ENCODE data around the gene ATP1B3. TPM values are rescaled to one million over a fixed set of nuclear protein-coding genes. Genes with fewer than 3 reads are reported as not detected.
"Not testable (repeated sequence)": the region's sequence is repeated elsewhere in the genome, so short reads cannot be mapped to it uniquely, and the experiment has no call there.

The ATP1B3 gene
- total RNA-seq, 2 donors from 2014 or later: 231 to 374 TPM

GRCh38 chr3:141877911-141878310 lies 1.5 kb downstream of the ATP1B3 start:
- Histone ChIP-seq H3K27me3 (no peaks in the 10 kb centered on the region), H3K9ac (ENCODE audit: low read depth in 2 of 2, low read length in 2 of 2) (peak overlapping the region in 1 of 2 donors; percentile 89), H3K4me3 (peak overlapping the region; percentile 94), H3K9me3 (no peaks in the 10 kb centered on the region), H3K4me1 (peaks cover 8% of the 10 kb centered on the region), H3K27ac (peak overlapping the region; percentile 99), H3K36me3 (no peaks in the 10 kb centered on the region)
- TF ChIP-seq, protein P1, sequence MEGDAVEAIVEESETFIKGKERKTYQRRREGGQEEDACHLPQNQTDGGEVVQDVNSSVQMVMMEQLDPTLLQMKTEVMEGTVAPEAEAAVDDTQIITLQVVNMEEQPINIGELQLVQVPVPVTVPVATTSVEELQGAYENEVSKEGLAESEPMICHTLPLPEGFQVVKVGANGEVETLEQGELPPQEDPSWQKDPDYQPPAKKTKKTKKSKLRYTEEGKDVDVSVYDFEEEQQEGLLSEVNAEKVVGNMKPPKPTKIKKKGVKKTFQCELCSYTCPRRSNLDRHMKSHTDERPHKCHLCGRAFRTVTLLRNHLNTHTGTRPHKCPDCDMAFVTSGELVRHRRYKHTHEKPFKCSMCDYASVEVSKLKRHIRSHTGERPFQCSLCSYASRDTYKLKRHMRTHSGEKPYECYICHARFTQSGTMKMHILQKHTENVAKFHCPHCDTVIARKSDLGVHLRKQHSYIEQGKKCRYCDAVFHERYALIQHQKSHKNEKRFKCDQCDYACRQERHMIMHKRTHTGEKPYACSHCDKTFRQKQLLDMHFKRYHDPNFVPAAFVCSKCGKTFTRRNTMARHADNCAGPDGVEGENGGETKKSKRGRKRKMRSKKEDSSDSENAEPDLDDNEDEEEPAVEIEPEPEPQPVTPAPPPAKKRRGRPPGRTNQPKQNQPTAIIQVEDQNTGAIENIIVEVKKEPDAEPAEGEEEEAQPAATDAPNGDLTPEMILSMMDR (IDR thresholded peaks at IDR 0.05): no peak
- intact Hi-C loops (cut with DNase I): no loop called here
- DNase-seq: peak; percentile 24

DNA sequence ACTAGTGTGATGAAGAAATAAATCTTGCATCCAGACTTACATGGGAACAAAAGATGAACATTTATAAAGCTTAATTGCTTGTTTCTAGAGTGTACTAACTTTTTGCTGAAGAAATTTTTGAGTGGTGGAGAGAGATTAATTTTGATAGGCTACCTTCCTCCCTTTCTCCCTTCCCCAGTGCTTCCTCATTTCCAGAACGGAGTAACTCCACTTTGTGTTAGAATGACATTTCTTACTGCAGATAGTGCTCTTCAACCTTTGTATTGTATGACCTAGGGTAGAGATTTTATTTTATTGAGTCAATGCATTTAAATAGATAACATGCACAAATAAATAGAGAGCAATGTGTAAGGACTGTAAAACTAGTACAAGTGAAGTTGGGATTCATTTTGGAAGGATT lies 1.9 kb downstream of the ATP1B3 start:
- Histone ChIP-seq H3K27ac (peak overlapping the region; percentile 99), H3K9me3 (no peaks in the 10 kb centered on the region), H3K9ac (ENCODE audit: low read depth in 2 of 2, low read length in 2 of 2) (peak overlapping the region in 1 of 2 donors; percentile 89), H3K4me1 (peaks cover 8% of the 10 kb centered on the region), H3K4me3 (peak overlapping the region; percentile 94), H3K27me3 (no peaks in the 10 kb centered on the region), H3K36me3 (no peaks in the 10 kb centered on the region)
- intact Hi-C loops (cut with DNase I): no loop called here
- no peak for DNase-seq
- TF ChIP-seq, protein P1 (IDR thresholded peaks at IDR 0.05): no peak

GRCh38 chr3:141878817-141879216 lies 2.4 kb downstream of the ATP1B3 start:
- H3K27me3 ChIP-seq: no peaks in the 10 kb centered on the region
- H3K36me3 ChIP-seq: no peaks in the 10 kb centered on the region
- H3K4me1 ChIP-seq: peaks cover 8% of the 10 kb centered on the region
- TF ChIP-seq, protein P1 (IDR thresholded peaks at IDR 0.05): no peak
- intact Hi-C loops (cut with DNase I): no loop called here
- DNase-seq: peak; percentile 28
- H3K9ac ChIP-seq (ENCODE audit: low read depth in 2 of 2, low read length in 2 of 2): peak overlapping the region in 1 of 2 donors; percentile 89
- H3K27ac ChIP-seq: peak overlapping the region; percentile 99
- peak overlapping the region; percentile 94 for H3K4me3 ChIP-seq
- no peaks in the 10 kb centered on the region for H3K9me3 ChIP-seq

DNA sequence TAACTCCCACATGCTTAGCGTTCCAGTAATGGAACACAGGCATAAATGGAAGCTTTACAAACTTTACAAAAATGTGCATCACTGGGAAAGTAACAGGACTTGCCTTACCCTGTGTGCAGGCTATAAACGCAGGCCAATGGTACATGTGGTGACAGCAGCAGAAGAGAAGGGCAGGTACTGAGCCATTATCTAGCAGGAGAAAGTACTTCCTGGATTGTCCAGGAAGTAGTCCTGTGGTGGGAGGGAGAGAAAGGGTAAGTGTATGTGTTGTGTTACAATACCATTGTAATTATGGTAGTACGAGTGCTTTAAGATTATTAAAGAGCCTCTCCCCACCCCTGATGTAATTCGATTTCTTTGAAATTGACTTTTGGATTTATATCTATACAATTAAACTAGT lies 5.3 kb downstream of the ATP1B3 start:
- Histone ChIP-seq H3K9me3 (no peaks in the 10 kb centered on the region), H3K9ac (ENCODE audit: low read depth in 2 of 2, low read length in 2 of 2) (no peak overlapping the region), H3K27me3 (no peaks in the 10 kb centered on the region), H3K4me1 (peaks cover 8% of the 10 kb centered on the region), H3K36me3 (no peaks in the 10 kb centered on the region), H3K27ac (no peak overlapping the region), H3K4me3 (no peak overlapping the region)
- intact Hi-C loops (cut with DNase I): no loop called here
- peak; percentile 45 for DNase-seq
- TF ChIP-seq, protein P1 (IDR thresholded peaks at IDR 0.05): no peak

DNA sequence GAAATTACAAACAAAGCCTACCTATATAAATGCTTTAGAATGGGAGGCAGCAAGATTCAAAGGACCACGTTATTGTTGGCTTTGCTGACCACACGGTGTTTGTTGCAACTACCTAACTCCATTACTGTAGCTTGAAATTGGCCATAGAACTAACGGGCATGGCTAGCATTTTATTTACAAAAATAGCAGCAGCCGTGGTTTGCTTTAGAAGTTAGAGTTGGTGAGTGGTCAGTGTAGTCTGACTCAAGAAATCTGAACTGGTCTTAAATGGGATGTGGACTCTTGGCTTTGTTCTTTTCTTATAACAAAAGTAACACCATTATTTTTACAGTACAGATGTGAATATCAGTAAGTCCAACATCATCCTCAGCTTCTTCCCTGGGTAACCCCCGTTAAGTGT lies 10.6 kb downstream of the ATP1B3 start:
- intact Hi-C loops (cut with DNase I): no loop called here
- TF ChIP-seq, protein P1 (IDR thresholded peaks at IDR 0.05): no peak
- Histone ChIP-seq H3K4me1 (no peaks in the 10 kb centered on the region), H3K9ac (ENCODE audit: low read depth in 2 of 2, low read length in 2 of 2) (no peak overlapping the region), H3K9me3 (no peaks in the 10 kb centered on the region), H3K27me3 (no peaks in the 10 kb centered on the region), H3K4me3 (no peak overlapping the region), H3K36me3 (no peaks in the 10 kb centered on the region), H3K27ac (no peak overlapping the region)
- DNase-seq: no peak

GRCh38 chr3:141888548-141888947 lies 12.1 kb downstream of the ATP1B3 start:
- H3K9ac ChIP-seq (ENCODE audit: low read depth in 2 of 2, low read length in 2 of 2); H3K4me3 ChIP-seq; H3K4me1 ChIP-seq; H3K36me3 ChIP-seq; H3K27ac ChIP-seq; H3K9me3 ChIP-seq; H3K27me3 ChIP-seq; DNase-seq; intact Hi-C loops (cut with DNase I): not testable (repeated sequence)

All from colonic mucosa (tissue), 4 donors.